K562 (cell line): Measurements from ENCODE around the gene SPATA2. TPM values are rescaled to one million over a fixed set of nuclear protein-coding genes. Genes with fewer than 3 reads are reported as not detected.

Source experiments
- ATAC-seq: fragments of 200-7000 bp; cut with Tn5 transposase; 3 replicates; pipeline ENCODE4 v1.9.1; 2020; ENCODE audit warnings: moderate library complexity
- BruUV-seq: library from RNA; stranded (reverse); fragments of 400-500 nt; replicated peaks from 2 replicates; lab custom pipeline; 2021; lab: Mats Ljungman, UMichigan
- CTCF ChIA-PET: fragments of 300-600 bp; formaldehyde crosslinking; extraction: SDS; loops from one replicate; lab custom pipeline; 2021; ENCODE audit warnings: low intra/inter-chr PET ratio; lab: Yijun Ruan, JAX
- POLR2A ChIA-PET: fragments of 300-600, 350-650 bp; sonication (Branson Sonifier 250); formaldehyde crosslinking; extraction: SDS; loops from one replicate; lab custom pipeline; 2021; ENCODE audit warnings: antibody characterized with exemption, inconsistent platforms; lab: Yijun Ruan, JAX
- DNase-seq, 4 experiments: peaks; one replicate each; pipeline versions ENCODE4 v3.0.0 to v3.0.0-alpha.2; 2011 to 2018; ENCODE audit warnings: low spot score in 3 of 4, mixed read lengths in 3 of 4; ENCODE audit errors: extremely low read depth in 1 of 4
- FAIRE-seq: peaks from 2 replicates; lab custom pipeline; 2011; peaks lifted over from hg19 to GRCh38; lab: Jason Lieb, UNC
- H2AFZ ChIP-seq: 2 replicates; pipeline ENCODE4 v1.6.0; 2011; ENCODE audit warnings: low read depth, low read length, control low read depth, inconsistent platforms
- H3K27ac ChIP-seq: fragments of 200-600 bp; 3 replicates; pipeline ENCODE4 v1.8.0; 2011; ENCODE audit warnings: low read depth, mild to moderate bottlenecking, control low read depth, inconsistent platforms, low read length, moderate library complexity, mixed read lengths; ENCODE audit errors: extremely low read depth
- H3K27me3 ChIP-seq, 2 experiments: fragments of 300-600 bp in 1 of 2; 2 replicates in 1 of 2; 3 replicates in 1 of 2; pipeline versions ENCODE4 v1.6.0 to v1.8.0; 2011; ENCODE audit warnings: inconsistent platforms in 2 of 2, low read length in 2 of 2, mild to moderate bottlenecking in 1 of 2, mixed read lengths in 1 of 2, moderate library complexity in 1 of 2; ENCODE audit not compliant: control insufficient read depth in 2 of 2, insufficient read depth in 2 of 2
- H3K36me3 ChIP-seq: fragments of 300-600 bp; 3 replicates; pipeline ENCODE4 v1.8.0; 2011; ENCODE audit warnings: mild to moderate bottlenecking, low read length, inconsistent platforms; ENCODE audit not compliant: control insufficient read depth, insufficient read depth
- H3K4me1 ChIP-seq, 2 experiments: fragments of 200-600 bp in 1 of 2; replicated peaks in 1 of 2; 2 replicates in 1 of 2; 3 replicates in 1 of 2; pipeline versions ENCODE4 v1.5.1 to v1.8.0; 2011; ENCODE audit warnings: inconsistent platforms in 2 of 2, low read length in 2 of 2, mild to moderate bottlenecking in 1 of 2, mixed read lengths in 1 of 2, moderate library complexity in 1 of 2; ENCODE audit not compliant: control insufficient read depth in 2 of 2, insufficient read depth in 2 of 2
- H3K4me2 ChIP-seq: 2 replicates; pipeline ENCODE4 v1.6.1; 2011; ENCODE audit warnings: low read length, control low read depth, inconsistent platforms, mixed read lengths; ENCODE audit not compliant: insufficient read depth
- H3K4me3 ChIP-seq: fragments of 200-600 bp; sonication (generic), shearing (Covaris generic); 2 replicates; pipeline ENCODE4 v1.5.1; 2016; ENCODE audit warnings: control low read depth, inconsistent platforms
- H3K79me2 ChIP-seq: fragments of 200-600 bp; 3 replicates; pipeline ENCODE4 v1.8.0; 2011; ENCODE audit warnings: low read length, inconsistent platforms; ENCODE audit not compliant: control insufficient read depth, insufficient read depth
- H3K9ac ChIP-seq, 2 experiments: 2 replicates each; pipeline versions ENCODE4 v1.6.0 to v1.6.1; 2011; ENCODE audit warnings: low read depth in 2 of 2, low read length in 2 of 2, control low read depth in 1 of 2, inconsistent platforms in 1 of 2, mild to moderate bottlenecking in 1 of 2, mixed read lengths in 1 of 2; ENCODE audit not compliant: insufficient read depth in 1 of 2
- H3K9me1 ChIP-seq: one replicate; pipeline ENCODE4 v1.6.0; 2011; ENCODE audit warnings: inconsistent platforms, mild to moderate bottlenecking, low read length, moderate library complexity; ENCODE audit not compliant: control insufficient read depth, insufficient read depth
- H3K9me3 ChIP-seq: replicated peaks from 2 replicates; pipeline ENCODE4 v1.5.1; 2011; ENCODE audit warnings: low read depth, low read length, inconsistent platforms; ENCODE audit not compliant: control insufficient read depth, insufficient read depth
- H4K20me1 ChIP-seq: replicated peaks from 2 replicates; pipeline ENCODE4 v1.6.1; 2011; ENCODE audit warnings: low read length, inconsistent platforms, mixed read lengths; ENCODE audit not compliant: control insufficient read depth, insufficient read depth
- CAMTA2 ChIP-seq: fragments of 250-450 bp; sonication (Bioruptor Pico); conservative IDR thresholded peaks from 2 replicates; pipeline ENCODE4 v1.5.1; 2022
- WGBS: fragments of 100-300 bp; shearing (Covaris generic); methylation state at CpG from one replicate; pipeline ENCODE4 v1.1.6; 2016; ENCODE audit warnings: low coverage, mixed read lengths; ENCODE audit not compliant: insufficient coverage; ENCODE audit errors: missing lambda C conversion rate; 5-methylcytosine and 5-hydroxymethylcytosine counted together
- in situ Hi-C: fragments of 300-500 bp; cut with MboI; formaldehyde crosslinking; loops from 4 replicates; pipeline ENCODE4 v1.15.0; 2018; ENCODE audit warnings: inconsistent platforms, mixed read lengths
- intact Hi-C: fragments of 100-400 bp; cut with micrococcal nuclease; formaldehyde crosslinking; loops from 2 replicates; pipeline ENCODE4 v1.14.2; 2022
- polyA plus RNA-seq, 8 experiments: library from polyadenylated mRNA; depleted of rRNA in 4 of 8; stranded (reverse) in 5 of 8; unstranded in 3 of 8; fragments of >200 nt; fragmentation: Nextera tagmentation in 2 of 8; fragmentation: Illumina TruSeq in 1 of 8; extraction: Ambion mirVana in 2 of 8; extraction: Trizol in 1 of 8; gene quantifications; 2 replicates each; pipeline versions ENCODE4 v1.2.1 to v1.2.3, GENCODE V29; 2011 to 2014; ENCODE audit warnings: inconsistent platforms in 1 of 8, missing spikeins in 1 of 8
- total RNA-seq, 7 experiments: library from RNA; depleted of rRNA in 6 of 7; stranded (reverse); fragments of >200 nt in 6 of 7; fragmentation: Illumina TruSeq in 2 of 7; extraction: Trizol in 2 of 7; gene quantifications; 2 replicates each; pipeline versions ENCODE4 v1.2.1 to v1.2.3, GENCODE V29; 2011 to 2021; ENCODE audit warnings: low replicate concordance in 1 of 7
- TF ChIP-seq, protein P1 (sequence below): IDR thresholded peaks from 2 replicates; pipeline ENCODE4 v1.6.1; 2011; ENCODE audit warnings: borderline replicate concordance, low read depth, mild to moderate bottlenecking, moderate library complexity, low read length; ENCODE audit not compliant: insufficient read depth, poor library complexity, severe bottlenecking
- TF ChIP-seq, protein P2 (sequence below): fragments of 250-450 bp; sonication (Bioruptor Pico); IDR thresholded peaks from 2 replicates; pipeline ENCODE4 v1.4.0; 2020; ENCODE audit warnings: mild to moderate bottlenecking

The SPATA2 gene
- total and polyA plus RNA-seq, 9 of the 15 experiments (the other 6 are each of a cell fraction or from before 2014, with no cell fraction given), result 0.46 to 8.2 (median 2.7) TPM

DNA sequence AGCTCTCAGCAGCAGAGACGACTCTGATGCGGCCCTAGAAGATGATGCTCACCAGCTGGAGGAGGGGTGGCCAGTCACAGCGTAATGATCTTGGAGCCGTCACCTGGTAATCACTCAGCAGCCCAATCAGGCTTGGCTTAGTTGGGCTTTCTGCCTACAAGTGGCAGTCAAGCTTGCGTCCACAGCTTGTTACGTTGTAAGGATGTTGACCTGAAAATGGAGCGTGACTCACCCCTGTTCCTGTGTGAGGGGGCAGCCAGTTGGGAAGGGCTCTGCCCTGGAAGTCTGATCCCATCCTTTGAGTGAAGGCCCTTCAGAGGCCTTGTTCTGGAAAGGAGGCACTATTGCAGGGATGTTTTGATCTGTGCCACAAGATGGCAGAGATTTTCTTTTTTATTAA, 49.8 kb downstream of the SPATA2 start:
- POLR2A ChIA-PET, result interaction anchor here (1.0 kb wide), 2 partner anchors 12 to 186 kb away, joined by 3 to 4 read pairs; no protein-coding TSS in a partner anchor
- intact Hi-C loops, result no loop called here
- Histone ChIP-seq H3K27me3 (no peaks in the 10 kb centered on the region), H2AFZ (no peak overlapping the region), H3K36me3 (peaks cover 16% of the 10 kb centered on the region; the same call in 2 of the 3 replicates)
- in situ Hi-C loops, result no loop called here
- ATAC-seq (no peak), DNase-seq (no peak)
- BruUV-seq, result no TSS peak
- TF ChIP-seq, protein P1, sequence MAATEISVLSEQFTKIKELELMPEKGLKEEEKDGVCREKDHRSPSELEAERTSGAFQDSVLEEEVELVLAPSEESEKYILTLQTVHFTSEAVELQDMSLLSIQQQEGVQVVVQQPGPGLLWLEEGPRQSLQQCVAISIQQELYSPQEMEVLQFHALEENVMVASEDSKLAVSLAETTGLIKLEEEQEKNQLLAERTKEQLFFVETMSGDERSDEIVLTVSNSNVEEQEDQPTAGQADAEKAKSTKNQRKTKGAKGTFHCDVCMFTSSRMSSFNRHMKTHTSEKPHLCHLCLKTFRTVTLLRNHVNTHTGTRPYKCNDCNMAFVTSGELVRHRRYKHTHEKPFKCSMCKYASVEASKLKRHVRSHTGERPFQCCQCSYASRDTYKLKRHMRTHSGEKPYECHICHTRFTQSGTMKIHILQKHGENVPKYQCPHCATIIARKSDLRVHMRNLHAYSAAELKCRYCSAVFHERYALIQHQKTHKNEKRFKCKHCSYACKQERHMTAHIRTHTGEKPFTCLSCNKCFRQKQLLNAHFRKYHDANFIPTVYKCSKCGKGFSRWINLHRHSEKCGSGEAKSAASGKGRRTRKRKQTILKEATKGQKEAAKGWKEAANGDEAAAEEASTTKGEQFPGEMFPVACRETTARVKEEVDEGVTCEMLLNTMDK, result no peak
- TF ChIP-seq CAMTA2, result no peak
- TF ChIP-seq, all 486 proteins: peak for 0
- no peak overlapping the region for H3K27ac ChIP-seq
- 80% methylated on average over 7 of the region's 7 CpGs for WGBS
- CTCF ChIA-PET, result no interaction called here
- H3K4me3 ChIP-seq, result no peak overlapping the region
- no peak overlapping the region for H3K9ac ChIP-seq
- FAIRE-seq, result no peak
- no peaks in the 10 kb centered on the region for H3K79me2 ChIP-seq
- no peaks in the 10 kb centered on the region for H3K9me1 ChIP-seq
- peaks cover 6 to 20% of the 10 kb centered on the region in 2 experiments; a peak in 4 of 5 replicates for H3K4me1 ChIP-seq
- no peak overlapping the region for H3K4me2 ChIP-seq
- no peaks in the 10 kb centered on the region for H4K20me1 ChIP-seq
- H3K9me3 ChIP-seq, result no peaks in the 10 kb centered on the region

DNA sequence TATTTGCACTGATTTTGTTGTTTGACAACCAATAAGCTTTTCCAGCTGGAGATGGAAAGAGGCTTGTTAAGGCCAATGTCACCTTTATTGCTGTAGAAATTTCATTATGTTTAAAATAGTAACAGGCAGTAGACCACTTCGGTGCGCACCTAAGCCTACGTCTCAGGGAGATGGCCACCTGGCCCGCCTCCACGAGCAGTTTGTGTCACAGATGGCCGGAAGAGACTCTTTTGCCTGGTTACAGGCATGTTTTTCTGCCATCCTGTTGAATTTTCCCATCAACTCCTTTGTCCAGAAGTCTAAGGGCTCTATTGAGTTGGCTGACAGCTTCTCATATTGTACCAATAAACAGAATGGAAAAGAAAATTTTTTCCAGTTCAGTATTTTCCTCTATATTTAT, 51.7 kb downstream of the SPATA2 start:
- 98% methylated on average over 6 of the region's 6 CpGs for WGBS
- ChIA-PET CTCF (no interaction called here), POLR2A (interaction anchor here (0.6 kb wide), 1 partner anchor 37 kb away, joined by 3 read pairs; no protein-coding TSS in a partner anchor)

More for the DNA sequence above, 51.7 kb downstream of the SPATA2 start:
- ATAC-seq (no peak), DNase-seq (no peak), FAIRE-seq (no peak)
- no peak overlapping the region for H3K4me3 ChIP-seq
- no TSS peak for BruUV-seq
- H3K36me3 ChIP-seq, result peaks cover 29% of the 10 kb centered on the region; the same call in 2 of the 3 replicates
- no peak overlapping the region for H3K27ac ChIP-seq
- no peak overlapping the region for H2AFZ ChIP-seq
- no peaks in the 10 kb centered on the region for H3K27me3 ChIP-seq
- H3K4me1 ChIP-seq, result peaks cover 2 to 16% of the 10 kb centered on the region in 2 experiments; a peak in 4 of 5 replicates
- in situ Hi-C loops, result no loop called here
- H3K4me2 ChIP-seq, result no peak overlapping the region
- H3K9me1 ChIP-seq, result no peaks in the 10 kb centered on the region
- H3K79me2 ChIP-seq, result no peaks in the 10 kb centered on the region
- no peaks in the 10 kb centered on the region for H3K9me3 ChIP-seq
- H4K20me1 ChIP-seq, result no peaks in the 10 kb centered on the region
- intact Hi-C loops, result no loop called here
- no peak overlapping the region for H3K9ac ChIP-seq
- TF ChIP-seq, protein P2, sequence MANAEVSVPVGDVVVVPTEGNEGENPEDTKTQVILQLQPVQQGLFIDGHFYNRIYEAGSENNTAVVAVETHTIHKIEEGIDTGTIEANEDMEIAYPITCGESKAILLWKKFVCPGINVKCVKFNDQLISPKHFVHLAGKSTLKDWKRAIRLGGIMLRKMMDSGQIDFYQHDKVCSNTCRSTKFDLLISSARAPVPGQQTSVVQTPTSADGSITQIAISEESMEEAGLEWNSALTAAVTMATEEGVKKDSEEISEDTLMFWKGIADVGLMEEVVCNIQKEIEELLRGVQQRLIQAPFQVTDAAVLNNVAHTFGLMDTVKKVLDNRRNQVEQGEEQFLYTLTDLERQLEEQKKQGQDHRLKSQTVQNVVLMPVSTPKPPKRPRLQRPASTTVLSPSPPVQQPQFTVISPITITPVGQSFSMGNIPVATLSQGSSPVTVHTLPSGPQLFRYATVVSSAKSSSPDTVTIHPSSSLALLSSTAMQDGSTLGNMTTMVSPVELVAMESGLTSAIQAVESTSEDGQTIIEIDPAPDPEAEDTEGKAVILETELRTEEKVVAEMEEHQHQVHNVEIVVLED, result no peak
